Skin of body (tissue), 2 donors: ENCODE results near the gene CD247. TPM values are rescaled to one million over a fixed set of nuclear protein-coding genes. Genes with fewer than 3 reads are reported as not detected.

Experiments used
- DNase-seq: peaks from one replicate; lab custom pipeline; 2025; lab: John Stamatoyannopoulos, UW
- total RNA-seq: library from RNA; depleted of rRNA; stranded (reverse); fragments of >200 nt; gene quantifications from one replicate; pipeline ENCODE4 v1.2.3, GENCODE V29; 2014

CD247 gene
- total RNA-seq, 1 donor from 2014 or later: 1.2 TPM

DNA sequence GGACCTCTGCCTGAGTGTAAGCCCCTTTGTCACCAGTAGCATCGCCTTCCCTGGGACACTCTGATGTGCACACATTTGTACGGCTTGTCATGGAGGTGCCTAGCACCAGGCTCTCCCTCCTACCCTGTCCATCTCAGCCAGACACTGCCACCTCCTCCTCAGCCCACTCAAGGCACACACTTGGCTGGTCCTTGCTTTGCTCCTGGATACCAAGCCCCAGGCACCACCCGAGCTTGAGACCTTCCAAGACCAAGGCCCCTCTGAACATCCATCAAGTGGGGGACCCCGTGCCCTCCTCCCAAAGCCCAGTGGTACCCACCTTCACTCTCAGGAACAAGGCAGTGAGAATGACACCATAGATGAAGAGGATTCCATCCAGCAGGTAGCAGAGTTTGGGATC, 78.0 kb downstream of the CD247 start:
- no peak for DNase-seq

DNA sequence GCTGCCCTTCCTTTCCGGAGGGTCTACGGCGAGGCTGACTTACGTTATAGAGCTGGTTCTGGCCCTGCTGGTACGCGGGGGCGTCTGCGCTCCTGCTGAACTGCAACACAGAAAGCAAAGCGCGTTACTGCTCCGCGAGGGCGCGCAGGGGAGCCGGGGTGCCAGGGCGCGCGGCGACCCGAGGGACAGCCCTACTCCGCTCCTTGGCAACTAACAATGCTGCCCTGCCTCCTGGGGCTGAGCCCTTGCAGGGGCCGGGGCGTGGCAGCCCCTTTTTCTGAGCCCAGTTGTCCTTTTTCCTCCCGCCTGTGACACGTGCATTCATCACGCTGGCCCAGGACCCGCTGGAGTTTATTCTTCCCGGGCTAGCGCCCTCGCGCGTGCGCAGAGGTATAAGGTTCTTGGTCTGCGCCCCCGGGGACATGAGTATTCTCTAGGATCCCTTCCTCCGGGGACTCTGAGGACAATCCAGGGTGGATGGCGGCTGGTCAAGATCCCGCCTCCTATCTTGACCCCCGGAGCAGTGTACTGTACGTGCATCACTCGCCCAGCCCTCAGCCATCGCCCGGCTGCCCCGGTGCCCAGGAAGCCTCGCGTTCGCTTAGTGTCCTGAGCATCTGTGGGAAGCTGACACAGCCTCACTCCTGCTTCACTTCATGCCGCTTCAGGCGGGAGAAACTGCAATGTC, 78.9 kb downstream of the CD247 start:
- no peak for DNase-seq

DNA sequence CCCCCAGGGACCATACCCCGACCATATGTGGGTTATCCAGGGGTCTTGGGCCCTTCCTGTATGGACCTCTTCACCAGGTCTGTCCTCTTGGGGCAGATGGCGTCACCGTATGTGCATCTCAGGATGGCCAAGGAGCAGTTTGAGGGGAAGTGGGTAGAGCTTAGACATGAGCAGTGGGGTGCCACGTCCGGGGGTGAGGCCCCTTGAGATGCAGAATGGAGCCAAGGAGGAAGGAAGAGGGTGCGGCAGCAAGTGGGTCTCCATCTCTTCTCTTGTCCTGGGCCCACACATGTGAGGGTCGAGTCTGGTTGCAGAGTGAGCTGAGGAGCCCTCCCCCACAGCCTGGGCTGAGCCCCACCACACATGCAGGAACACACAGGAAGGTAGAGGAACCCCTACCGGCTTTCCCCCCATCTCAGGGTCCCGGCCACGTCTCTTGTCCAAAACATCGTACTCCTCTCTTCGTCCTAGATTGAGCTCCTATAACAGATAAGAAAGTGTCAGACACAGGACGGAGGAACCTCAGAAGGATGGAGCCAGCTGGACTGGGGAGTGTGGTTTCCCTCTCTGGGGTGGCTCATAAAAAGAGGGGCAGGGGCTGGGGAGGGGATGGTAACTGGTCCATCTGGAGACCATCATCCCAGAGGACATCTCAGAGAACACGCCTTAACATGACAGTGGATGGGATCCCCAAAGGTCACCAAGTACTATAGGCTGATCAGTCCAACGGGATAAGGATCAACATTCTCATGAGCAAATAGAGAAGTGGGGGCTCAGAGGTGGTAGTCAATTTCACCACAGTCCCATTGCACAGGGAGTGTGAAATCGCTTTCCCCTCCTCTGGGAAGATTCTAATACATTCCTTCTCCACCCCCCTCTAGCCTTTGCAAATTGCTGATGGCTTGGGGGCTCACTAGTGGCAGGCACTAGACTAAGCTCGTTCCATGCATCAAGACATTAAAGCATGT, 79.9 kb downstream of the CD247 start:
- no peak for DNase-seq

GRCh38 chr1:167435484-167435883, 82.8 kb downstream of the CD247 start:
- no peak for DNase-seq

- DNase-seq: no peak
Observed at GRCh38 chr1:167434306-167434705, 84.0 kb downstream of the CD247 start.

- DNase-seq: no peak
Observed at GRCh38 chr1:167433884-167434283, 84.4 kb downstream of the CD247 start.

GRCh38 chr1:167432780-167433179, 85.5 kb downstream of the CD247 start:
- no peak for DNase-seq

- no peak for DNase-seq
Observed at GRCh38 chr1:167431909-167432650, 86.2 kb downstream of the CD247 start.

GRCh38 chr1:167431261-167431908, 86.9 kb downstream of the CD247 start:
- no peak for DNase-seq

DNA sequence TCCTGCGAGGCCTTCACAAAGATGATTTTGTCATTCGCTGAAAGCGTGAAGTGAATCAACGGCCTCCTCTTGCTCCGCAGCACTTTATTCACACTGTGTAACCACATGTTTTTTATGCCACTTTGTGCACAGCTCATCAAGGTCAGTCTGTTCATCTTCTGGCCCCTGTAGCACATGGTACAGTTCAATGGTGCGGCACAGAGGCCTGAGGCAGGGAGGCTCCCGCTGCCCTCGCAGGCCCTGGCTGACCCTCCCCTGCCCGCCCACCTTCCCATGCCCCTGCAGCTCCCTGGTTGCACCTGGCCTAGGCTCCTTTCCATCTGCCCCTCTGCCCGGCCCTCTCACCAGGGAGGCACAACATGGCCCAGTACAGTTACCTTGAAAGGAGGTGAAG, 87.5 kb downstream of the CD247 start:
- DNase-seq: no peak

DNA sequence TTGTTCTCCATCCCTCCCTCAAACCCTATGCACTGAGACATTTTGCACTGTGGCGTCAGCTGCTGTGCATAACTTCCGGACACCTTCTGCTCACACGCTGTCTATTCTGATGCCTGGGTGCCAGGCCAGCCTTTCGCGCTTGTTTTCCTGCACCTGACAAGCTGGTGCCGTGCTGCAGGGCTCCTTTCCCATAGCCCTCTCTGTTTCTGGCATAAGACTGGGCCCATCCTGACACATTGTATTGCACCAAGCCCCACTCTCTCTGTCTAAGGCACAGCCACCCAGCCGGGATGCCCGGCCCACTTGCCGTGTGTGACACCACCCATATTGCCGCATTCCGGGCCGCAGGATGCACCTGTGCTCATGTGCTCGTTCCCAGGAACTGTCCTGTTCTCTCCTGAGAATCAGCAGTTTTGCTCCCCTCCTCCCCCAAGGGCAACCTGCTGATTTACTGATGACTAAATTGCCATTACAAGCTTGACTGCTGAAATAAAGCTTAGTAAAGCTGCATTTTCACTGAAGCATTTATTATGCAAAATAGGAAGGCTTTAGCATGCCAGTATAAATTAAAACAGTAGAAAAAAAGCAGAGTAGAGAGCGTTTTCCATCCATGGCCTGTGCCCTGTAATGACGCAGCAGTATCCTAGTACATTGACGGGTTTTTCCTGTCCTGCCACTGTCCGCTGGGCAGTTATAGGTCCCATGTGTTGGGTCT, 88.0 kb downstream of the CD247 start:
- no peak for DNase-seq

DNA sequence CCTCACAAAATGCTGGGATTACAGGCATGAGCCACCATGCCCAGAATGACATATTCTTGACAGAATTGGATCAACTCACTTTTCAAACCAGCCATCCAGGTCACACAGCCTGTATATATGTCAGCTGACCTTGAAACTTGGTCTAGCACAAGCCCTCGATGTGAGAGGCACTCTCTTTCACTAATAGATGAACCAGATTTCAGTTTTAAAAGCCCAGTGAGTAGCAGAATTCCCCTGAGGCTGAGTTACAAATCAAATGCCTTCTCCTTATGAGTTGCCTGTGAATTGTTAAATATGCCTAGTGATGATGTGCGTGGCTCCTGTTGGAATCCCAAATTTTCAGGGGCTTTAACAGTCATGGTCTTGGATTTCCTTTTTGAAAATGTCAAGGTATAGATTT, 88.7 kb downstream of the CD247 start:
- DNase-seq: no peak

DNA sequence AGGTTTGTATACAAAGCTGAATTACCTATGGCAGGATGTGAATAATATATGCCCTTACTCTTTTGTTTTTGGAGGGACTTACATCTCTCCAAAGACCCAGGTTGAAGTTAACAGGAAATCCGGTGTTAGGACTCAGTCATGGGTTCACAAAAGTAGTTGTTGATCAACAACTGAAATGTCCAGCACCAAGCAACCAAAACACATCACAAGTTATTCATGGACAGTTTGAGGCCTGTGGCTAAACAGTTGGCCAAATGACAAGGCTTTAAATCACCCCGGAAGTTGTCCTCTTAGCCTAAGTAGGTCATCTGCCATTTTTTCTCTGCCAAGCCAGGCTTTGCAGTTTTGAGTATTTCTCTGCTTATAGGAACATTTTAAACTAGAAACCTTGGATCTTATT, 89.9 kb downstream of the CD247 start:
- no peak for DNase-seq

- no peak for DNase-seq
Observed at GRCh38 chr1:167427848-167428247, 90.5 kb downstream of the CD247 start.

- no peak for DNase-seq
Observed at GRCh38 chr1:167426716-167427115, 91.6 kb downstream of the CD247 start.

DNA sequence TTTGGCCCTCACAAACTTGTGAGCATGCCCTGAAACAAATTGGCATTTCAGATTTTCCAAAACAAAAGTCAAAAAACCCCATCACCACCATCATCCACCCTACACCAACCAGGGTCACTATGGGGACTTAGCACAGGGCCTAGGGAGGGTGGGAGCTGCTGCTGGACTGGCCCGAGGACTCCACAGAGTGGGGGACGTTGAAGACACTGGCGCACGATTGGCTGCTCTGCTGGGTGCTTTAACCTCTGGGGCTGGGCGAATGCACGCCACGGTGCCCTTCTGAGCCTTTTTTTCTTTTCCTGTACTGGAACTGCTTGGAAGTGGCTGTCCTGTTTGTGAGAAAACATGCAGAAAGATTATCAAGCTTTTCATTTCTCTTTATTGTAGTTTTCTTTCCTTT, 92.8 kb downstream of the CD247 start:
- no peak for DNase-seq

DNA sequence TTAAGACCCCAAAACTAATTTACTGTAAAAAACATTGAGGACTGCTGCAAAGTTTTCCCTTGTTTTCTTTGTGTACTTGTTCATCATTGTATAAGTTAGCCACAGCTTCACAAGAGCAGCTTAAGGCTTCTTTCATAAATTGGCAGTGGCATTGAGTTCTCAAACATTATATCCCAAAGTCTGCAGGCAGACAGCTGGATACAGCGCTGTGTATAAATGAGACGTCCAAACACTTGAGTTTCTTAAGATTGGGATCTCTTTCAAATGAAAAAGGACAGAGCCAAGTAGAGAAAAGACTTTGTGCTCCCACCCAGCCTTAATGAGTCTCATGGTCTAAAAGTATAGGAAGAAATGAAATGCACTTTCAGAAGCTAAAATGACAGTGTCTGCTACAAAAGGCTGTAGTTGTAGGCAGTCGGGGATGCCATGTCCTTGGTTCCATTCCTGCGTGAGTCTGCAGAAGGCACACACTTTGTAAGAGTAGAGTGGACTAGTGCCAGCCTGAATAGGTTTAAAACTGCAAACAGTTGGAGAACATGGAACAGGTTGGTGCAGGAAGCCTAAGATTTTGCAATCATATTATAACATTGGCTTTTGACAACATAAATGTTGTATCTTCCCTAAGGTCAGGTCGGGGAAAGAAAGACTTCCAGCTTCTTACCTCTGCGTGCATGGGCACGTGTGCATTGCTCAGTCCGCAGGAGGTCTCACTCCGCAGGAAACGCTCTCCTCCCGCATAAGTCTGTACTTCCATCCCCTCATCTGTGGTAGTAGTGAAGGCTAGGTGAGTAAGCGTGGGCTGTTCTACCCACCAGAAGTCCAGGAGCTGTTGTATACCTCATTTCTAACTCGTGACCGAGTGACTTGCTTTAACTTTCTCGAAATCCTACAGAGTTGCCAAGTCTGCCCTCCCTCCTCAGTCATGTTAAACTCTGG, 94.4 kb downstream of the CD247 start:
- no peak for DNase-seq

DNA sequence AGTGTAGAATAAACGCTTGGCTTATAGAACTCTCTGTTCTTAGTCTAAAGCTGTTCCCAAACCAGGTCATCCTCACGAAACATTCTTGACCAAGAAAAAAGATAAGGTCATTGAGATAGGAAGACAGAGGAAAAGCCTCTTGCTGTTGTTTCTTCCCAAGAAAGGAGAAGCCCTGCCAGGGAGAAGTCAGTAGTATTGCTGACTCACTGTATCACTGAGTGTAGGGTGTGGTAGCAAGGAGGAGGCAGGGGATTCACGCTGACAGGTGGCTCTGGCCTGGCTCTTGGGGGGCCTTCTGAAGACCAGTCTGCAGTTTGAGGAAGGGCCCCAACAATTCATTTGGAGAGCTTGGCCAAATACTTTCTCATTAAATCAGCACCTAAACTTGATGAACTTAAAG, 97.8 kb downstream of the CD247 start:
- no peak for DNase-seq

DNA sequence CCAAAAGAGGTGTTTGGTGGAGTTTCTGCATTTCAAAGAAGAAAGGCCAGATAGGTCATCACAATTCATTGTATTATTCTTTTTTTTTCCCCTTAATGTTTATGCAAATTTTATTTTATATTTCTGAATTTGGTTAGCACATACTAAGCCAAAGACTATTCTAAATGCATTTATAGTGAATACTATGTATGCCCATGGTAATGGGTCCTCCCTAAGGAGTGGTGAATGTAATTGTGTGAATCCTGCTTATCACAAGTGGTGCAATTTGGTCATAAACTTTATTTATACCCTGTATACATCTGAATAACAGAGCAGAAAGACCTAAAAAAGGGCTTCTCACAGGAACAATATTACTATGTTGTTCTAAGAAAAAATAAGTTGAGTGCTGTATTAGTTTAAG, 99.1 kb downstream of the CD247 start:
- no peak for DNase-seq

GRCh38 chr1:167418391-167418790, 99.9 kb downstream of the CD247 start:
- DNase-seq: no peak
